GM12874 (cell line): ENCODE measurements around the gene MMP7.

Experiments used
- TF ChIP-seq, protein P1 (sequence below): IDR thresholded peaks from 2 replicates; pipeline ENCODE4 v1.5.1; 2011; ENCODE audit warnings: low read depth, mild to moderate bottlenecking, control low read depth, low read length, moderate library complexity; ENCODE audit not compliant: insufficient read depth

The MMP7 gene

GRCh38 chr11:102568851-102569250 is 38.3 kb upstream of the MMP7 start:
- TF ChIP-seq, protein P1, sequence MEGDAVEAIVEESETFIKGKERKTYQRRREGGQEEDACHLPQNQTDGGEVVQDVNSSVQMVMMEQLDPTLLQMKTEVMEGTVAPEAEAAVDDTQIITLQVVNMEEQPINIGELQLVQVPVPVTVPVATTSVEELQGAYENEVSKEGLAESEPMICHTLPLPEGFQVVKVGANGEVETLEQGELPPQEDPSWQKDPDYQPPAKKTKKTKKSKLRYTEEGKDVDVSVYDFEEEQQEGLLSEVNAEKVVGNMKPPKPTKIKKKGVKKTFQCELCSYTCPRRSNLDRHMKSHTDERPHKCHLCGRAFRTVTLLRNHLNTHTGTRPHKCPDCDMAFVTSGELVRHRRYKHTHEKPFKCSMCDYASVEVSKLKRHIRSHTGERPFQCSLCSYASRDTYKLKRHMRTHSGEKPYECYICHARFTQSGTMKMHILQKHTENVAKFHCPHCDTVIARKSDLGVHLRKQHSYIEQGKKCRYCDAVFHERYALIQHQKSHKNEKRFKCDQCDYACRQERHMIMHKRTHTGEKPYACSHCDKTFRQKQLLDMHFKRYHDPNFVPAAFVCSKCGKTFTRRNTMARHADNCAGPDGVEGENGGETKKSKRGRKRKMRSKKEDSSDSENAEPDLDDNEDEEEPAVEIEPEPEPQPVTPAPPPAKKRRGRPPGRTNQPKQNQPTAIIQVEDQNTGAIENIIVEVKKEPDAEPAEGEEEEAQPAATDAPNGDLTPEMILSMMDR: no peak

- TF ChIP-seq, protein P1: no peak
Measured at GRCh38 chr11:102566112-102566511, 35.6 kb upstream of the MMP7 start.

- TF ChIP-seq, protein P1: no peak
Measured at GRCh38 chr11:102564110-102564509, 33.6 kb upstream of the MMP7 start.

GRCh38 chr11:102561636-102562035 is 31.1 kb upstream of the MMP7 start:
- TF ChIP-seq, protein P1: no peak

- TF ChIP-seq, protein P1: no peak
Measured at GRCh38 chr11:102560555-102561011, 30.0 kb upstream of the MMP7 start.

DNA sequence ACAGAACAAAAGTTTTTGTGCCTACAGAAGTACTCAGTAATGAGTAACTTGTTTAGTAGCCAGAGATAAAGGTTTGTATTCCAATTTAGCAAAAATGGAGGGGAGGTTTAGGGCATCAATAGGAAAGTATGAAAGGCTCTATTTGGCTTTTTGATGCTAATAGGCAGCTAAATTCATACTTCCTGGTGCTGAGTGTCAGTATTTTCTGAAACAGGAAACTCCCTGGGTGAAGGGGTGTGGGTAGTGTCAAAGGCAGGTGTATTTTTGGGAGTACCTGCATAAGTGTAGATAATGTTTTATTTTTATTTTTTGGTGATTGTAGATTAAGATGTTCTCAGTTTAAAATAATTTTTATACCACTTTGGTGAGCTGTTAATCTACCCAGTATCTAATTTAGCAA is 29.3 kb upstream of the MMP7 start:
- TF ChIP-seq, protein P1: no peak

DNA sequence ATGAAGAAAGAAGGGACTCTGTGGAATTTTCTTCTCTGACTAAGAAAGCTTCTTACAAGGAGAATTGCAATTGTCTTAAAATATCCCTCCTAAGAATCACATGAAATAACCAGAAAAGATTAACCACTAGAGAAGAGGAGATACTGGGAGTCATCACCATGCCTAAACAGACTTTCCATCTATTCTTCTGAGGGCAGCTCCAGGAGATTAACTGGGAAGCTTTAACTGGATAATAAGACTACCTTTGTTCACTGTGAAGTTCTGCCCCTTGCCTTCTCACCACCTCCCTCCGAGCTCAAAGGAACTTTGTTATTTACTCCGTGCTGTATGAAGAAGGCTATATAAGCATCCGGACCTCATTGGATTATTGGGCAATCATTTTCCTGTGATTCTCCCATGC is 24.5 kb upstream of the MMP7 start:
- TF ChIP-seq, protein P1: no peak
